HepG2 (cell line): ENCODE results near the gene SQOR. TPM values are rescaled to one million over a fixed set of nuclear protein-coding genes. Genes with fewer than 3 reads are reported as not detected.

Experiments
- ATAC-seq: fragments of 200-7000 bp; cut with Tn5 transposase; 3 replicates; pipeline ENCODE4 v1.9.1; 2020; ENCODE audit warnings: mild to moderate bottlenecking, moderate library complexity
- BruUV-seq: library from RNA; stranded (reverse); fragments of 400-500 nt; replicated peaks from 2 replicates; lab custom pipeline; 2021; lab: Mats Ljungman, UMichigan
- CTCF ChIA-PET: fragments of 300-600 bp; formaldehyde crosslinking; extraction: SDS; loops from one replicate; lab custom pipeline; 2021; ENCODE audit warnings: low total read pairs, inconsistent platforms, low intra/inter-chr PET ratio; lab: Yijun Ruan, JAX
- POLR2A ChIA-PET: fragments of 350-600 bp; sonication (Branson Sonifier 250); formaldehyde crosslinking; loops from one replicate; lab custom pipeline; 2020; ENCODE audit warnings: antibody characterized with exemption, inconsistent platforms; lab: Yijun Ruan, JAX
- DNase-seq: peaks from one replicate; pipeline ENCODE4 v3.0.0-alpha.2; 2015; ENCODE audit warnings: low spot score
- FAIRE-seq: peaks from 3 replicates; lab custom pipeline; 2011; peaks lifted over from hg19 to GRCh38; lab: Jason Lieb, UNC
- H2AFZ ChIP-seq: one replicate; pipeline ENCODE4 v1.6.1; 2011; ENCODE audit warnings: low read length, inconsistent platforms
- H3K27ac ChIP-seq: fragments of 300-600 bp; 3 replicates; pipeline ENCODE4 v1.8.0; 2011; ENCODE audit warnings: mixed run types, mild to moderate bottlenecking, mixed read lengths, low read length, inconsistent platforms; ENCODE audit not compliant: insufficient read depth; ENCODE audit errors: extremely low read length
- H3K27me3 ChIP-seq, 2 experiments: fragments of 200-600 bp in 1 of 2; 2 replicates in 1 of 2; 3 replicates in 1 of 2; pipeline versions ENCODE4 v1.6.0 to v1.8.0; 2011; ENCODE audit warnings: low read length in 2 of 2, mild to moderate bottlenecking in 2 of 2, moderate library complexity in 2 of 2, inconsistent platforms in 1 of 2; ENCODE audit not compliant: insufficient read depth in 2 of 2, control insufficient read depth in 1 of 2
- H3K36me3 ChIP-seq, 2 experiments: fragments of 200-600 bp in 1 of 2; replicated peaks in 1 of 2; 2 replicates in 1 of 2; 3 replicates in 1 of 2; pipeline versions ENCODE4 v1.5.1 to v1.8.0; 2011; ENCODE audit warnings: low read length in 2 of 2, inconsistent platforms in 1 of 2; ENCODE audit not compliant: insufficient read depth in 2 of 2, control insufficient read depth in 1 of 2
- H3K4me1 ChIP-seq: 2 replicates; pipeline ENCODE4 v1.5.1; 2012; ENCODE audit warnings: low read length, inconsistent platforms; ENCODE audit not compliant: insufficient read depth
- H3K4me2 ChIP-seq: 2 replicates; pipeline ENCODE4 v1.6.0; 2011; ENCODE audit warnings: low read depth, low read length, inconsistent platforms
- H3K4me3 ChIP-seq, 3 experiments: fragments of 200-600 bp in 1 of 3; sonication (generic), shearing (Covaris generic) in 1 of 3; replicated peaks in 1 of 3; 2 replicates each; pipeline ENCODE4 v1.5.1; 2011 to 2016; ENCODE audit warnings: low read length in 3 of 3, inconsistent platforms in 2 of 3, low read depth in 2 of 3, mild to moderate bottlenecking in 2 of 3, control low read depth in 1 of 3, mixed read lengths in 1 of 3; ENCODE audit not compliant: insufficient read depth in 1 of 3
- H3K79me2 ChIP-seq: one replicate; pipeline ENCODE4 v1.6.1; 2011; ENCODE audit warnings: low read length, inconsistent platforms; ENCODE audit not compliant: insufficient read depth
- H3K9ac ChIP-seq: 2 replicates; pipeline ENCODE4 v1.6.0; 2011; ENCODE audit warnings: mild to moderate bottlenecking, low read depth, low read length, inconsistent platforms; ENCODE audit not compliant: insufficient read depth
- H3K9me3 ChIP-seq: 2 replicates; pipeline ENCODE4 v1.5.1; 2012; ENCODE audit warnings: mild to moderate bottlenecking, low read length
- H4K20me1 ChIP-seq: 2 replicates; pipeline ENCODE4 v1.6.0; 2011; ENCODE audit warnings: inconsistent platforms, mild to moderate bottlenecking, low read length, moderate library complexity; ENCODE audit not compliant: insufficient read depth
- ATF4 ChIP-seq, 2 experiments: fragments of 450-650 bp in 1 of 2; sonication (generic) in 1 of 2; formaldehyde crosslinking; IDR thresholded peaks; 2 replicates each; pipeline versions ENCODE4 v1.5.0 to v1.8.0; 2020 to 2022; ENCODE audit warnings: mild to moderate bottlenecking in 1 of 2, missing genetic modification reagents in 1 of 2
- HNF4A ChIP-seq: sonication (generic); formaldehyde crosslinking; IDR thresholded peaks from 2 replicates; pipeline ENCODE4 v1.4.0; 2020; ENCODE audit warnings: missing genetic modification reagents
- IKZF4 ChIP-seq: sonication (generic); formaldehyde crosslinking; IDR thresholded peaks from 2 replicates; pipeline ENCODE4 v1.5.1; 2020; ENCODE audit warnings: borderline replicate concordance, mild to moderate bottlenecking, low read depth, missing genetic modification reagents; ENCODE audit errors: not compliant biosample characterization
- IRX3 ChIP-seq: sonication (generic); formaldehyde crosslinking; IDR thresholded peaks from 2 replicates; pipeline ENCODE4 v1.8.1; 2023; ENCODE audit warnings: mild to moderate bottlenecking, low read depth, missing genetic modification reagents, borderline replicate concordance
- KDM5B ChIP-seq: sonication (generic); formaldehyde crosslinking; IDR thresholded peaks from 2 replicates; pipeline ENCODE4 v1.4.0; 2020; ENCODE audit warnings: missing genetic modification reagents, mild to moderate bottlenecking, borderline replicate concordance
- LBX2 ChIP-seq: sonication (generic); formaldehyde crosslinking; IDR thresholded peaks from 2 replicates; pipeline ENCODE4 v1.5.0; 2020; ENCODE audit warnings: missing genetic modification reagents, mild to moderate bottlenecking, borderline replicate concordance
- MZF1 ChIP-seq: sonication (generic); formaldehyde crosslinking; IDR thresholded peaks from 2 replicates; pipeline ENCODE4 v1.8.1; 2023; ENCODE audit warnings: mild to moderate bottlenecking, missing genetic modification reagents, borderline replicate concordance
- PAF1 ChIP-seq: IDR thresholded peaks from 2 replicates; pipeline ENCODE4 v1.6.1; 2016; ENCODE audit warnings: missing genetic modification reagents, missing compliant biosample characterization
- SOX6 ChIP-seq, 2 experiments: fragments of 450-650 bp in 1 of 2; sonication (generic) in 1 of 2; formaldehyde crosslinking in 1 of 2; IDR thresholded peaks; 2 replicates each; pipeline versions ENCODE4 v1.4.0 to v1.6.1; 2017 to 2020; ENCODE audit warnings: antibody characterized with exemption in 1 of 2, mild to moderate bottlenecking in 1 of 2, missing genetic modification reagents in 1 of 2
- ZFX ChIP-seq: sonication (generic); formaldehyde crosslinking; IDR thresholded peaks from 2 replicates; pipeline ENCODE4 v1.4.0; 2020; ENCODE audit warnings: mild to moderate bottlenecking, low read depth, missing genetic modification reagents, moderate library complexity
- ZNF207 ChIP-seq: fragments of 450-650 bp; IDR thresholded peaks from 2 replicates; pipeline ENCODE4 v1.6.1; 2016; ENCODE audit warnings: antibody characterized with exemption, borderline replicate concordance
- ZNF44 ChIP-seq: sonication (generic); formaldehyde crosslinking; IDR thresholded peaks from 2 replicates; pipeline ENCODE4 v1.5.1; 2020; ENCODE audit warnings: mild to moderate bottlenecking, missing genetic modification reagents
- ZNF451 ChIP-seq: sonication (generic); formaldehyde crosslinking; IDR thresholded peaks from 2 replicates; pipeline ENCODE4 v1.5.0; 2020; ENCODE audit warnings: mild to moderate bottlenecking, missing genetic modification reagents
- ZNF720 ChIP-seq: sonication (generic); formaldehyde crosslinking; IDR thresholded peaks from 2 replicates; pipeline ENCODE4 v1.4.0; 2020; ENCODE audit warnings: missing genetic modification reagents
- ZNF850 ChIP-seq: sonication (generic); formaldehyde crosslinking; conservative IDR thresholded peaks from 2 replicates; pipeline ENCODE4 v1.9.0; 2021; ENCODE audit warnings: mild to moderate bottlenecking, missing genetic modification reagents
- WGBS: methylation state at CpG from one replicate; pipeline ENCODE4 v1.1.6; 2017; ENCODE audit warnings: low lambda C conversion rate; 5-methylcytosine and 5-hydroxymethylcytosine counted together
- in situ Hi-C: cut with HindIII; loops from 2 replicates; pipeline ENCODE4 v1.10.0; 2017; ENCODE audit warnings: low pct_unique_long_range_greater_than_20kb; ENCODE audit not compliant: extremely low pct_ligation_motif_present
- intact Hi-C: fragments of 100-400 bp; cut with micrococcal nuclease; formaldehyde crosslinking; loops from one replicate; pipeline ENCODE4 v1.10.0; 2022; ENCODE audit not compliant: unreplicated experiment
- polyA plus RNA-seq, 8 experiments: library from polyadenylated mRNA; depleted of rRNA in 3 of 8; stranded (reverse) in 7 of 8; unstranded in 1 of 8; fragments of >200 nt; fragmentation: Illumina TruSeq in 4 of 8; extraction: Trizol in 4 of 8; gene quantifications; 2 replicates each; pipeline versions ENCODE4 v1.2.1 to v1.2.3, GENCODE V29; 2011 to 2016; ENCODE audit warnings: low read depth in 4 of 8, missing spikeins in 1 of 8, mixed read lengths in 1 of 8; ENCODE audit not compliant: insufficient read depth in 1 of 8
- total RNA-seq, 5 experiments: library from RNA; depleted of rRNA; stranded (reverse); fragments of >200 nt; fragmentation: Illumina TruSeq; extraction: Trizol; gene quantifications; 2 replicates each; pipeline ENCODE4 v1.2.3, GENCODE V29; 2016; ENCODE audit warnings: low read depth in 1 of 5

SQOR gene
- total and polyA plus RNA-seq, 2 of the 13 experiments (the other 11 are each of a cell fraction or from before 2014, with no cell fraction given): 19.3 to 19.4 TPM

DNA sequence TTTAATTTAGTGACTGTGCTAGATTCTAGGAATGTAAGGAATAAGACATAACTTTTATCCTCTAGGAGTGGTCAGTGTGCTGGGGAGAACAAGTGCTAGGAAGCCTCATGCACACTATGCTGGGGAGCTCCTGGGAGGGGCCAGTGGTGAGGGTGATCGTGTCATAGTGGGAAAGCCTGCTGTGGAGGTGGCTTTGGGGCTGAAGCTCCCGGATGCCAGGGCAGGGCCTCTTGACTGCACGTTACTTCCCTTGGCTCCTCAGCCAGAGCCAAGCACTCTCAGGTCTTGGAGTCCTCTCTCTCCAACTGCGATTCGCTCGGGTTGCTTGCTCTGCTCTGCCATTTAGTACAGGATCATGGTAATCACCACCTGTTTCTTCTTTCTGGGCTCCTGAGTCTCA, 33.6 kb downstream of the SQOR start (continued):
- no peak for TF ChIP-seq IRX3
- TF ChIP-seq ZNF451 (CRISPR knock-in tag): no peak
- TF ChIP-seq IKZF4: no peak
- no peak for TF ChIP-seq ZNF850
- no peak for TF ChIP-seq ZNF207

- no peak for DNase-seq
- BruUV-seq: no TSS peak
- Histone ChIP-seq H3K9ac (no peak overlapping the region), H3K36me3 (no peaks in the 10 kb centered on the region), H3K4me2 (no peak overlapping the region), H3K9me3 (no peaks in the 10 kb centered on the region), H3K27ac (no peak overlapping the region), H4K20me1 (no peaks in the 10 kb centered on the region), H2AFZ (no peak overlapping the region), H3K4me1 (no peaks in the 10 kb centered on the region), H3K27me3 (no peaks in the 10 kb centered on the region; a peak in 1 of 5 replicates), H3K4me3 (no peak overlapping the region), H3K79me2 (no peaks in the 10 kb centered on the region)
- ChIA-PET POLR2A (no interaction called here), CTCF (no interaction called here)
- in situ Hi-C loops (no loop called here), intact Hi-C loops (no loop called here)
- 81% methylated on average over 3 of the region's 3 CpGs for WGBS
- FAIRE-seq: no peak
- ATAC-seq: no peak
- TF ChIP-seq HNF4A (no peak), ZFX (CRISPR knock-in tag) (no peak), ATF4 (CRISPR knock-in tag; IDR thresholded peaks at IDR 0.05) (no peak), PAF1 (CRISPR knock-in tag) (no peak), SOX6 (IDR thresholded peaks at IDR 0.05) (no peak), SOX6 (CRISPR knock-in tag; IDR thresholded peaks at IDR 0.05) (no peak), LBX2 (CRISPR knock-in tag) (no peak), KDM5B (CRISPR knock-in tag) (no peak), MZF1 (CRISPR knock-in tag) (no peak), ZNF44 (CRISPR knock-in tag) (no peak), ZNF720 (CRISPR knock-in tag) (no peak)
Observed at GRCh38 chr15:45669422-45669821, 34.6 kb downstream of the SQOR start.
